ENCODE results near the gene TMSB4X.

TMSB4X gene

GRCh38 chrX:12949927-12950656 lies 24.8 kb upstream of the TMSB4X start:
- peak overlapping the region; percentile 73 for H3K4me2 ChIP-seq (ENCODE audit: insufficient read depth, low read length)
- H3K4me1 ChIP-seq (ENCODE audit: insufficient read depth, low read length) = peaks cover 77% of the 10 kb centered on the region
- no peaks in the 10 kb centered on the region for H3K27me3 ChIP-seq (ENCODE audit: insufficient read depth, low read length, poor library complexity)
- peak overlapping the region; percentile 59 for H3K9ac ChIP-seq (ENCODE audit: low read depth, low read length)
- peak overlapping the region; percentile 94 for H3K27ac ChIP-seq (ENCODE audit: low read length)
- H4K20me1 ChIP-seq (ENCODE audit: insufficient read depth, low read length) = no peaks in the 10 kb centered on the region
- H3K36me3 ChIP-seq (ENCODE audit: insufficient read depth, low read length) = no peaks in the 10 kb centered on the region
- H3K79me2 ChIP-seq (ENCODE audit: insufficient read depth, low read length) = peaks cover 68% of the 10 kb centered on the region
- DNase-seq (peak; percentile 82), ATAC-seq (ENCODE audit: insufficient read depth, low read depth) (peak; percentile 67)
- H3K9me3 ChIP-seq (ENCODE audit: insufficient read depth, low read length, severe bottlenecking) = no peaks in the 10 kb centered on the region
- TF ChIP-seq, protein P1, sequence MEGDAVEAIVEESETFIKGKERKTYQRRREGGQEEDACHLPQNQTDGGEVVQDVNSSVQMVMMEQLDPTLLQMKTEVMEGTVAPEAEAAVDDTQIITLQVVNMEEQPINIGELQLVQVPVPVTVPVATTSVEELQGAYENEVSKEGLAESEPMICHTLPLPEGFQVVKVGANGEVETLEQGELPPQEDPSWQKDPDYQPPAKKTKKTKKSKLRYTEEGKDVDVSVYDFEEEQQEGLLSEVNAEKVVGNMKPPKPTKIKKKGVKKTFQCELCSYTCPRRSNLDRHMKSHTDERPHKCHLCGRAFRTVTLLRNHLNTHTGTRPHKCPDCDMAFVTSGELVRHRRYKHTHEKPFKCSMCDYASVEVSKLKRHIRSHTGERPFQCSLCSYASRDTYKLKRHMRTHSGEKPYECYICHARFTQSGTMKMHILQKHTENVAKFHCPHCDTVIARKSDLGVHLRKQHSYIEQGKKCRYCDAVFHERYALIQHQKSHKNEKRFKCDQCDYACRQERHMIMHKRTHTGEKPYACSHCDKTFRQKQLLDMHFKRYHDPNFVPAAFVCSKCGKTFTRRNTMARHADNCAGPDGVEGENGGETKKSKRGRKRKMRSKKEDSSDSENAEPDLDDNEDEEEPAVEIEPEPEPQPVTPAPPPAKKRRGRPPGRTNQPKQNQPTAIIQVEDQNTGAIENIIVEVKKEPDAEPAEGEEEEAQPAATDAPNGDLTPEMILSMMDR (IDR thresholded peaks at IDR 0.05; ENCODE audit: borderline replicate concordance, extremely low read depth, low read length, poor library complexity, severe bottlenecking) = no peak
- no peak for TF ChIP-seq EZH2 (IDR thresholded peaks at IDR 0.05; ENCODE audit: borderline replicate concordance, low read depth, low read length, severe bottlenecking)
- H3K4me3 ChIP-seq (ENCODE audit: low read depth in 1 of 2, low read length in 2 of 2) = peak overlapping the region in 1 of 2 experiments; percentile 53; a peak in 2 of 4 replicates
- H2AFZ ChIP-seq (ENCODE audit: low read depth, low read length) = peak overlapping the region; percentile 62; the same call in 1 of the 2 replicates

- H4K20me1 ChIP-seq (ENCODE audit: insufficient read depth, low read length) = no peaks in the 10 kb centered on the region
- no peaks in the 10 kb centered on the region for H3K36me3 ChIP-seq (ENCODE audit: insufficient read depth, low read length)
- H2AFZ ChIP-seq (ENCODE audit: low read depth, low read length) = peak overlapping the region; percentile 62; the same call in 1 of the 2 replicates
- peak overlapping the region; percentile 94 for H3K27ac ChIP-seq (ENCODE audit: low read length)
- DNase-seq = peak; percentile 81
- H3K9me3 ChIP-seq (ENCODE audit: insufficient read depth, low read length, severe bottlenecking) = no peaks in the 10 kb centered on the region
- TF ChIP-seq EZH2 (IDR thresholded peaks at IDR 0.05; ENCODE audit: borderline replicate concordance, low read depth, low read length, severe bottlenecking) = no peak
- TF ChIP-seq, protein P1 (IDR thresholded peaks at IDR 0.05; ENCODE audit: borderline replicate concordance, extremely low read depth, low read length, poor library complexity, severe bottlenecking) = peak; percentile 79
- peaks cover 73% of the 10 kb centered on the region for H3K79me2 ChIP-seq (ENCODE audit: insufficient read depth, low read length)
- no peaks in the 10 kb centered on the region for H3K27me3 ChIP-seq (ENCODE audit: insufficient read depth, low read length, poor library complexity)
- H3K4me3 ChIP-seq (ENCODE audit: low read depth in 1 of 2, low read length in 2 of 2) = peak overlapping the region in 1 of 2 experiments; percentile 53; a peak in 2 of 4 replicates
- H3K9ac ChIP-seq (ENCODE audit: low read depth, low read length) = peak overlapping the region; percentile 59
- ATAC-seq (ENCODE audit: insufficient read depth, low read depth) = peak; percentile 66
- H3K4me1 ChIP-seq (ENCODE audit: insufficient read depth, low read length) = peaks cover 85% of the 10 kb centered on the region
- peak overlapping the region; percentile 73 for H3K4me2 ChIP-seq (ENCODE audit: insufficient read depth, low read length)
These were observed 23.9 kb upstream of the TMSB4X start for GRCh38 chrX:12950851-12951594.

GRCh38 chrX:12951595-12951975 lies 23.3 kb upstream of the TMSB4X start:
- Histone ChIP-seq H3K9ac (ENCODE audit: low read depth, low read length) (peak overlapping the region; percentile 59), H2AFZ (ENCODE audit: low read depth, low read length) (no peak overlapping the region), H3K79me2 (ENCODE audit: insufficient read depth, low read length) (peaks cover 73% of the 10 kb centered on the region), H3K27ac (ENCODE audit: low read length) (peak overlapping the region; percentile 94), H3K4me1 (ENCODE audit: insufficient read depth, low read length) (peaks cover 87% of the 10 kb centered on the region), H3K27me3 (ENCODE audit: insufficient read depth, low read length, poor library complexity) (no peaks in the 10 kb centered on the region), H4K20me1 (ENCODE audit: insufficient read depth, low read length) (no peaks in the 10 kb centered on the region), H3K4me3 (ENCODE audit: low read depth in 1 of 2, low read length in 2 of 2) (no peak overlapping the region), H3K9me3 (ENCODE audit: insufficient read depth, low read length, severe bottlenecking) (no peaks in the 10 kb centered on the region), H3K4me2 (ENCODE audit: insufficient read depth, low read length) (peak overlapping the region; percentile 73; the same call in 1 of the 2 replicates), H3K36me3 (ENCODE audit: insufficient read depth, low read length) (no peaks in the 10 kb centered on the region)
- peak; percentile 24 for DNase-seq
- no peak for ATAC-seq (ENCODE audit: insufficient read depth, low read depth)
- TF ChIP-seq, protein P1 (IDR thresholded peaks at IDR 0.05; ENCODE audit: borderline replicate concordance, extremely low read depth, low read length, poor library complexity, severe bottlenecking) = no peak
- no peak for TF ChIP-seq EZH2 (IDR thresholded peaks at IDR 0.05; ENCODE audit: borderline replicate concordance, low read depth, low read length, severe bottlenecking)

Measured in DND-41 (cell line).